Ureter (tissue), 1 donor: ENCODE measurements around the gene RAB3A. TPM values are rescaled to one million over a fixed set of nuclear protein-coding genes. Genes with fewer than 3 reads are reported as not detected.
"Not testable (repeated sequence)": the region's sequence is repeated elsewhere in the genome, so short reads cannot be mapped to it uniquely, and the experiment has no call there.

Experiments used
- DNase-seq: peaks from one replicate; pipeline ENCODE4 v3.0.0-alpha.2; 2020; ENCODE audit warnings: low spot score
- total RNA-seq: library from RNA; stranded (reverse); gene quantifications from one replicate; pipeline ENCODE4 v1.2.4, GENCODE V29; 2023
- donor health status: DM: yes; HTN: yes; CAD: no.

Gene RAB3A
- total RNA-seq, 1 donor from 2014 or later = 6.1 TPM

GRCh38 chr19:18223860-18224524 is 20.1 kb upstream of the RAB3A start:
- no peak for DNase-seq

- DNase-seq = no peak
These were observed 18.2 kb upstream of the RAB3A start for GRCh38 chr19:18221815-18222725.

DNA sequence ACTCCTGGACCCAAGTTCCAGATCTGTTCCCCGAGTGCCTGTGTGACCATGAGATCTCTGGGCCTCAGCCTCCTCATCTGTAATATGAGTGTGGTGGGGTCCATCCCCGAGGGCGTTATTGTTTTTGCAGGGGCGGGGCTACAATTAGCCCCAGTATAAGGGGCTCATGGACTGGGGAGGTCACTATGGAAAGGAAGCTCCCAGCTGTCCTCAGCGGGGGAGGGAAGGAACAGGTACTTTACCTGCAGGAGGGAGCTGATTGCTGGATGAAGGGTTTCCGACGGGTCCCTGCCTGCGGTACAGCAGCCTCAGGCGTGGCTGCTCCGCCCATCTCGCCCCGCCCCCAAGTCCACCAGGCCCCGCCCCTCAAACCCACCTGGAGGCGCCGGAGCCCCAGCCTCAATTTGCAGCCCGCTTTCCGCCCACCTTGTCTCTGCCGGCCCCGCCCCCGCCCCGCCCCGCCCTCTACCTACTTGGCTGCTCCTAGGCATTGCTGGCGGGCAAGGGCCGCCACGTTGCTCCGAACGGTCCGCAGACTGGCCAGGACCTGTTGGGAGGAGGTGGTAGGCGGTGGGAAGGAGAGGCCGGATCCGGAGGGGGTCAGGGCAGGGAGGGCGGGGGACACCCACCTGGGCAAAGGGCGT is 16.9 kb upstream of the RAB3A start:
- DNase-seq = no peak

GRCh38 chr19:18219911-18220631 is 16.2 kb upstream of the RAB3A start:
- no peak for DNase-seq

GRCh38 chr19:18218600-18218999 is 14.8 kb upstream of the RAB3A start:
- no peak for DNase-seq

GRCh38 chr19:18218159-18218558 is 14.3 kb upstream of the RAB3A start:
- no peak for DNase-seq

- no peak for DNase-seq
These were observed 12.9 kb upstream of the RAB3A start for GRCh38 chr19:18216789-18217188.

DNA sequence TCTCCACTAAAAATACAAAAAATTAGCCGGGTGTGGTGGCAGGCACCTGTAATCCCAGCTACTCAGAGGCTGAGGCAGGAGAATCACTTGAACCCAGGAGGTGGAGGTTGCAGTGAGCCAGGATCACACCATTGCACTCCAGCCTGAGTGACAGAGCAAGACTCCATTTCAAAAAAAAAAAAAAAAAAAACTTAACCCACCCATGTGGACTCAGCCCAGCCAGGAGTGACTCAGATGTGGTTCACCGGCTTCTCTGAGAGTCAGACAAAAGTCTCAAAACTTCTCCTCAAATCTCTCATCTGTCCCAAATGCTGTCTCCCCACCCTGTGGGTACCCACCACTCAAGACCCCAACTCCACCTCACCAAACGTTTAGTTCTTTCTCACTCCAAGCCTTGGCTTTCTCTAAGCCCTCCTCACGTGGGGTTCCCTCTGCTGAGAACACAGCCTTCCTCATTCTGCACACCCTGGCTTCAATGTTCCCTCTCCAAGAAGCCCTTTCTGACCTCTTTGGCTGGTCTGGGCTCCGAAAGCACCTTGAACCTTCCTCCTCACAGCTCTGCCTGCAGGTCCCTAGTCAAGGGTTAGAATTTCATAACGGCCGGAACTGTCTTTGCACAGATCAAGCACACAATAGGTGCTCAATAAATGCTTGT is 11.1 kb upstream of the RAB3A start:
- no peak for DNase-seq

DNA sequence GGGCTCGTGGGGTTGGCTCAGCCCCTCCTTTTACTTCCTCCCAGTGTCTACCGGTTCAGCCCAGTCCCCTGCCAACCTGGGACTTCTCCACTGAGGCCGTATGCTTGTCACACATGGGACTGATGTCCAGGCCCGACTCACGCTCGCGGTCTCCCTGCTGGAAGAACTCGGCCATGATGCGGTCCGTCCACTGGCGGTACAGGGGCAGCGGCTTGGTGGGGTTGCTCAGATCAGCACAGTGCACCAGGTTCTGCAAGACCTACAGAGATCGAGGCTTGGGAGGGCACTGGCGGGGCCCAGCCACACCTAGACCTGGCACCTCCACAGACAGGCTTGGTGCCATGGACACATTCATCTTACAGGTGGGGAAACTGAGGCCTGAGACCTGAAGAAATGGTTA is 7.8 kb upstream of the RAB3A start:
- no peak for DNase-seq

GRCh38 chr19:18209912-18210311 is 6.1 kb upstream of the RAB3A start:
- DNase-seq = not testable (repeated sequence)

GRCh38 chr19:18208098-18208951 is 4.5 kb upstream of the RAB3A start:
- DNase-seq = no peak

DNA sequence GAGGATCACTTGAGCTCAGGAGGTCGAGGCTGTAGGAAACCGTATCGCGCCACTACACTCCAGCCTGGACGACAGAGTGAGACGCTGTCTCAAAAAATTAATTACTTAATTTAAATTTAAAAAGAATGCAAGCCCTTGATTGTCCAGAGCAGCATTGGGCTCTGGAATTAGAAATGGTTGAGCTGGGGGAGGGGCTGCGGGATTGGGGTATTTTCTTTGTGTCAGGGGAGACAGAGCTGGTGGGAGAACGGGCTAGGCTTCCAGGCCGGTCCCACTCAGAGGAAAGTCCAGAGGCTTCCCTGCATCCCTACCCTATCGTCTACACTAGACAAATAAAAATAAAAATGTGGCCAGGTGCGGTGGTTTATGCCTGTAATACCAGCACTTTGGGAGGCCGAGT is 2.2 kb upstream of the RAB3A start:
- no peak for DNase-seq

DNA sequence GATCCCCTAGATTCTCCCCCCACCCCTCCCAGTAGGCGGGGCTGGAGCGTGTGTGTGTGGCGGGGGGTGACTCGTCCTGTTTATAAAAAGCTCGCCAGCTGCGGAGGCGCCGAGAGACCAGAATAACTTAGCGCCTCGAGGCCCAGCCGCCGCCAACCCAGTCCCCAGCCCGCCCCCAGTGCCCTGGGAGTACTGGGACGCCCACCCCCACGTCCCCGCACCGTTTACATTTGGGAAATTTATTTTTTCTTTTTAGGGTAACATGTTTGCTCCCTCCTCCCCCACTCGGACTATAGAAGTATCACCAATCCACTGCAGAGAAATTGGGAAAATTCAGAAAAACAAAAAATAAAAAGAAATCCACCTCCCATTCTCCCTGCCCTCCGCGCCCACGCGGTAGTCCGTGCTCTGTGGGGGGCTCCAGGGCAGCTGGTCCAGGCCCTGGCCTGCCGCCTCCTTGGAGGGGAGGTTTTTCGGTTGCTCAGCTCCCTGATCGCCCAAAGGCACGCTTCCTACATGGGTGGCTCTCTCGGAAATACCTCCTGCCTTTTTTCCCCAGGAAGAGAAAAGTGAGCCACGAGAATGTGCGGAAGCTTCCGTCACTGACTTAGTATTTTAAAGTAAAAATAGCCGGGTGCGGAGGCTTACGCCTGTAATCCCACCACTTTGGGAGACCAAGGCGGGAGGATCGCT is 1.5 kb upstream of the RAB3A start:
- DNase-seq = peak; percentile 85

DNA sequence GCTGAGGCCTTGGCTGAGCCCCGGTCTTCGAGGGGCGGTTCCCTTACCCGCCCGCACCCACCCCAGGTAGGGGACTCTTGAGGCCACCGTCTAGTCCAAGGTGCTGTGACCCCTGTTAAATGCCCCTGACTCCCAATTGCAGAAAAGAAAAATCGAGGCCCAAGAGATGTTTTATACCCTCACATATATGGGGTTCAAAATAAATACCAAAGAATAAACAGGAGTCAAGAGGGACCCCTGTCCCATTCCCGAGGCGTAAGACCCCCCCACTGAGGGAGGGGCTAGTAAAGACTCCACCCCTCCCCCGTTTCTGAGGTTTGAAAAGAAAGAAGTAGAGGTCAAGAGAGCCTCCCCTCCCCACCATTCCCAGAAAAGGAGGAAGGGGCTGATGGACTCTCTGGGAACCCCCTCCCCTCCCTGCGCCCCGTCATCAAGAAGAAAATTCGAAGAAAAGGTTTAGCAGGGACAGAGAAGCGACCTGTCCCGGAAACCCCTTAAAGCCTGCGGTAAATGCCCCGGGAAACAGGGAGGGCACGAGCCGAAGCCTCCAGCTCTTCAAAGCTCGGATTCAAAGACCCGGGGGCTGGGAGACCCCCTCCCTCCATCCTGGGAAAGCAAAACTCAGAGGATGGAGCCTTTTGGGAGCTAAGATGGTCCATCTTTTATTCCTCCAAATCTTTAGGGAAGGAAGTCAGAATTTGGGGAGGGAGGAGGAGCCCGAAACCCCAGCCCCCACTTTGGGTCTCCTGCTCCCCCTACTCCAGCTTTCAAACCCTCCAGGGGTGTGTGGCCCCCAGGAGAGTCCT is 755 bp upstream of the RAB3A start:
- peak; percentile 77 for DNase-seq

- no peak for DNase-seq
These were observed 407 bp downstream of the RAB3A start for GRCh38 chr19:18203408-18203862.

GRCh38 chr19:18202778-18203407 is 949 bp downstream of the RAB3A start:
- peak; percentile 65 for DNase-seq

DNA sequence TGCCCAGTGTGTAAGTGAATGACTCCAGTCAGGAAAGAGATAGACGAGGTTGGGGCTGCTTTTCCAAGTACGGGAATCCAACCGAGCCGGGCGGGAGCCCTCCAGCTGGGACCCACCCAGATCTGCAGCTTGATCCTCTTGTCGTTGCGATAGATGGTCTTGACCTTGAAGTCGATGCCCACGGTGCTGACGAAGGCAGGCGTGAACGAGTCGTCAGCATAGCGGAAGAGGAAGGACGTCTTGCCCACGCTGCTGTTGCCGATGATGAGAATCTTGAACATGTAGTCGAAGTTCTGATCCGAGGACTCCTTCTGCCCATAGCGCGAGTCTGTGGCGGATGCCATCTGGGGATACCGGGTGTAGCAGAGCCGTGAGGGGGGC is 1.5 kb downstream of the RAB3A start:
- DNase-seq = no peak

DNA sequence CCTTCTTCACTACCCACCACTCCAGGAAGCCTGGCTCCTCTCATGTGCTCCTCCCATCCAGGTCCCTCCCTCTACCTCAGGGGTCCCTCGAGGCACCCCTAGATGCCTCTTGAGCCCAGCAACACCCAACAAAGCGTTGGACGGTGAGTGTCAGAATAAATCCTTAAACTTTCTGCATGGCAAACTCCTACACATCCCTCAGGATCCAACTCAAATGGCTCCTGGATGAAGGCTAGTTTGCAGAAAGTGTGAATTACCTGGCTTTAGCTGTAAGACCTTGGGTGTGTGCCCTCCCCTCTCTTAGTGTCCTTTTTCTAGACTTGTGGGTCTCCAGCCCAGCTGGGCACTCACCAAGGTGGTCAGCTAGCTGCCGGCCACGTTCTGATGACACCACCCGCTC is 5.5 kb downstream of the RAB3A start:
- DNase-seq = no peak
